HTERT RPE-1 (cell line): ENCODE data around the gene CAMTA1.
"Not testable (repeated sequence)": the region's sequence is repeated elsewhere in the genome, so short reads cannot be mapped to it uniquely, and the experiment has no call there.

Source experiments
- in situ Hi-C: fragments of 300-500 bp; cut with MboI; formaldehyde crosslinking; loops from 4 replicates; pipeline ENCODE4 v1.14.3; 2020; ENCODE audit warnings: low sequenced_read_pairs

Gene CAMTA1

GRCh38 chr1:6905790-6906189, 120.5 kb downstream of the CAMTA1 start:
- in situ Hi-C loops, result no loop called here

GRCh38 chr1:6906783-6907182, 121.5 kb downstream of the CAMTA1 start:
- in situ Hi-C loops, result no loop called here

- in situ Hi-C loops, result no loop called here
Observed at GRCh38 chr1:6907201-6907600, 121.9 kb downstream of the CAMTA1 start.

GRCh38 chr1:6907676-6908434, 122.6 kb downstream of the CAMTA1 start:
- in situ Hi-C loops, result no loop called here

- in situ Hi-C loops, result no loop called here
Observed at GRCh38 chr1:6909401-6909800, 124.1 kb downstream of the CAMTA1 start.

- in situ Hi-C loops, result no loop called here
Observed at GRCh38 chr1:6909857-6910256, 124.6 kb downstream of the CAMTA1 start.

GRCh38 chr1:6911021-6911941, 126.0 kb downstream of the CAMTA1 start:
- in situ Hi-C loops, result no loop called here

GRCh38 chr1:6911974-6912373, 126.7 kb downstream of the CAMTA1 start:
- in situ Hi-C loops, result no loop called here

GRCh38 chr1:6912518-6912917, 127.3 kb downstream of the CAMTA1 start:
- in situ Hi-C loops, result no loop called here

- in situ Hi-C loops, result no loop called here
Observed at GRCh38 chr1:6913086-6913485, 127.8 kb downstream of the CAMTA1 start.

GRCh38 chr1:6914706-6915105, 129.5 kb downstream of the CAMTA1 start:
- in situ Hi-C loops, result no loop called here

GRCh38 chr1:6915999-6916565, 130.8 kb downstream of the CAMTA1 start:
- in situ Hi-C loops, result no loop called here

- in situ Hi-C loops, result no loop called here
Observed at GRCh38 chr1:6917067-6917466, 131.8 kb downstream of the CAMTA1 start.

GRCh38 chr1:6918186-6918924, 133.1 kb downstream of the CAMTA1 start:
- in situ Hi-C loops, result no loop called here

- in situ Hi-C loops, result no loop called here
Observed at GRCh38 chr1:6918925-6919511, 133.8 kb downstream of the CAMTA1 start.

- in situ Hi-C loops, result not testable (repeated sequence)
Observed at GRCh38 chr1:6921506-6921905, 136.3 kb downstream of the CAMTA1 start.

- in situ Hi-C loops, result no loop called here
Observed at GRCh38 chr1:6922096-6922931, 137.1 kb downstream of the CAMTA1 start.

- in situ Hi-C loops, result no loop called here
Observed at GRCh38 chr1:6923012-6923411, 137.8 kb downstream of the CAMTA1 start.

- in situ Hi-C loops, result no loop called here
Observed at GRCh38 chr1:6923416-6923815, 138.2 kb downstream of the CAMTA1 start.
